Islet precursor cell (in vitro differentiated cells): ENCODE data around the gene SERF1B.
"Not testable (repeated sequence)": the region's sequence is repeated elsewhere in the genome, so short reads cannot be mapped to it uniquely, and the experiment has no call there.

Experiments
- DNase-seq: peaks from one replicate; pipeline ENCODE4 v3.0.0-alpha.2; 2018

Gene SERF1B

GRCh38 chr5:70025106-70025844 is at the start of gene SERF1B:
Gene SERF1B, plus strand, starts transcription at chr5:70025251. Its CDS starts 201 bp downstream, at chr5:70025452.
- DNase-seq = not testable (repeated sequence)

GRCh38 chr5:69991713-69992112 is 33.3 kb upstream of the SERF1B start:
- not testable (repeated sequence) for DNase-seq

GRCh38 chr5:69995535-69995934 is 29.5 kb upstream of the SERF1B start:
- not testable (repeated sequence) for DNase-seq

GRCh38 chr5:70020660-70021059 is 4.4 kb upstream of the SERF1B start:
- not testable (repeated sequence) for DNase-seq

- not testable (repeated sequence) for DNase-seq
Observed at GRCh38 chr5:70025845-70026145, 744 bp downstream of the SERF1B start.

- DNase-seq = not testable (repeated sequence)
Observed at GRCh38 chr5:70031204-70031603, 6.2 kb downstream of the SERF1B start.

GRCh38 chr5:70041411-70041810 is 16.4 kb downstream of the SERF1B start:
- not testable (repeated sequence) for DNase-seq

- DNase-seq = not testable (repeated sequence)
Observed at GRCh38 chr5:70049790-70050142, 24.7 kb downstream of the SERF1B start.

- not testable (repeated sequence) for DNase-seq
Observed at GRCh38 chr5:70056289-70056942, 31.4 kb downstream of the SERF1B start.

- not testable (repeated sequence) for DNase-seq
Observed at GRCh38 chr5:70057140-70057539, 32.1 kb downstream of the SERF1B start.

GRCh38 chr5:70077632-70078031 is 52.6 kb downstream of the SERF1B start:
- not testable (repeated sequence) for DNase-seq

- not testable (repeated sequence) for DNase-seq
Observed at GRCh38 chr5:70088907-70089464, 63.9 kb downstream of the SERF1B start.

GRCh38 chr5:70091776-70092175 is 66.7 kb downstream of the SERF1B start:
- not testable (repeated sequence) for DNase-seq
